ENCODE measurements around the gene AFG3L2. TPM values are rescaled to one million over a fixed set of nuclear protein-coding genes. Genes with fewer than 3 reads are reported as not detected.

The AFG3L2 gene
- total RNA-seq, 2 donors from 2014 or later = 47.1 to 49.5 TPM

GRCh38 chr18:12330766-12331165 is 46.3 kb downstream of the AFG3L2 start:
- no peak for TF ChIP-seq CTCF (conservative IDR thresholded peaks at IDR 0.05)
- H3K36me3 ChIP-seq (ENCODE audit: control insufficient read depth, insufficient read depth, low read length) = peaks cover 61% of the 10 kb centered on the region
- no peak overlapping the region for H3K4me3 Mint-ChIP-seq
- no peak for DNase-seq
- H3K27ac Mint-ChIP-seq = no peak overlapping the region
- H3K9me3 Mint-ChIP-seq = no peaks in the 10 kb centered on the region
- H3K9ac ChIP-seq (ENCODE audit: extremely low read depth, low read length, poor library complexity, severe bottlenecking) = no peak overlapping the region
- 99% methylated on average over 4 of the region's 4 CpGs; no CpG with 5 or more reads in 1 of the 2 experiments for WGBS, 2 experiments (ENCODE audit: insufficient coverage in 1 of 2, insufficient read length in 1 of 2)
- no peak overlapping the region for H3K4me3 ChIP-seq (ENCODE audit: low read length)
- H3K27me3 Mint-ChIP-seq (ENCODE audit: insufficient read depth) = no peaks in the 10 kb centered on the region
- H3K36me3 Mint-ChIP-seq (ENCODE audit: low read depth) = peaks cover 54% of the 10 kb centered on the region
- H3K9me3 ChIP-seq (ENCODE audit: control insufficient read depth, low read length) = no peaks in the 10 kb centered on the region
- peaks cover 20% of the 10 kb centered on the region for H3K4me1 Mint-ChIP-seq
- no peaks in the 10 kb centered on the region for H3K27me3 ChIP-seq (ENCODE audit: control insufficient read depth, insufficient read depth, low read length, poor library complexity, severe bottlenecking)
- H3K4me1 ChIP-seq (ENCODE audit: control insufficient read depth, insufficient read depth, low read length) = peaks cover 15% of the 10 kb centered on the region
- H3K27ac ChIP-seq (ENCODE audit: low read depth, low read length) = no peak overlapping the region

- Mint-ChIP-seq H3K9me3 (no peaks in the 10 kb centered on the region), H3K4me1 (peaks cover 4% of the 10 kb centered on the region), H3K27ac (no peak overlapping the region), H3K27me3 (ENCODE audit: insufficient read depth) (no peaks in the 10 kb centered on the region), H3K4me3 (no peak overlapping the region), H3K36me3 (ENCODE audit: low read depth) (peaks cover 65% of the 10 kb centered on the region)
- DNase-seq = no peak
- H3K27ac ChIP-seq (ENCODE audit: low read depth, low read length) = no peak overlapping the region
- H3K36me3 ChIP-seq (ENCODE audit: control insufficient read depth, insufficient read depth, low read length) = peaks cover 69% of the 10 kb centered on the region
- no peak overlapping the region for H3K4me3 ChIP-seq (ENCODE audit: low read length)
- TF ChIP-seq CTCF (conservative IDR thresholded peaks at IDR 0.05) = no peak
- 92 to 94% methylated on average over 10 to 11 of the region's 11 CpGs for WGBS, 2 experiments (ENCODE audit: insufficient coverage in 1 of 2, insufficient read length in 1 of 2)
- no peaks in the 10 kb centered on the region for H3K27me3 ChIP-seq (ENCODE audit: control insufficient read depth, insufficient read depth, low read length, poor library complexity, severe bottlenecking)
- H3K4me1 ChIP-seq (ENCODE audit: control insufficient read depth, insufficient read depth, low read length) = peaks cover 5% of the 10 kb centered on the region
- H3K9me3 ChIP-seq (ENCODE audit: control insufficient read depth, low read length) = no peaks in the 10 kb centered on the region
- no peak overlapping the region for H3K9ac ChIP-seq (ENCODE audit: extremely low read depth, low read length, poor library complexity, severe bottlenecking)
Observed at GRCh38 chr18:12329125-12329698, 47.8 kb downstream of the AFG3L2 start.

GRCh38 chr18:12328179-12328823 is 48.7 kb downstream of the AFG3L2 start:
- Histone ChIP-seq H3K36me3 (ENCODE audit: control insufficient read depth, insufficient read depth, low read length) (peaks cover 67% of the 10 kb centered on the region), H3K9ac (ENCODE audit: extremely low read depth, low read length, poor library complexity, severe bottlenecking) (no peak overlapping the region), H3K27me3 (ENCODE audit: control insufficient read depth, insufficient read depth, low read length, poor library complexity, severe bottlenecking) (no peaks in the 10 kb centered on the region), H3K4me1 (ENCODE audit: control insufficient read depth, insufficient read depth, low read length) (no peaks in the 10 kb centered on the region), H3K9me3 (ENCODE audit: control insufficient read depth, low read length) (no peaks in the 10 kb centered on the region), H3K4me3 (ENCODE audit: low read length) (no peak overlapping the region), H3K27ac (ENCODE audit: low read depth, low read length) (no peak overlapping the region)
- WGBS, 2 experiments (ENCODE audit: insufficient coverage in 1 of 2, insufficient read length in 1 of 2) = 96 to 98% methylated on average over 4 of the region's 4 CpGs
- Mint-ChIP-seq H3K36me3 (ENCODE audit: low read depth) (peaks cover 65% of the 10 kb centered on the region), H3K4me1 (no peaks in the 10 kb centered on the region), H3K27me3 (ENCODE audit: insufficient read depth) (no peaks in the 10 kb centered on the region), H3K4me3 (no peak overlapping the region), H3K9me3 (no peaks in the 10 kb centered on the region), H3K27ac (no peak overlapping the region)
- TF ChIP-seq CTCF (conservative IDR thresholded peaks at IDR 0.05) = no peak
- DNase-seq = no peak
